ENCODE results near the gene CIDEB. TPM values are rescaled to one million over a fixed set of nuclear protein-coding genes. Genes with fewer than 3 reads are reported as not detected.

The CIDEB gene
- total RNA-seq, 1 experiment from 2014 or later = not detected

DNA sequence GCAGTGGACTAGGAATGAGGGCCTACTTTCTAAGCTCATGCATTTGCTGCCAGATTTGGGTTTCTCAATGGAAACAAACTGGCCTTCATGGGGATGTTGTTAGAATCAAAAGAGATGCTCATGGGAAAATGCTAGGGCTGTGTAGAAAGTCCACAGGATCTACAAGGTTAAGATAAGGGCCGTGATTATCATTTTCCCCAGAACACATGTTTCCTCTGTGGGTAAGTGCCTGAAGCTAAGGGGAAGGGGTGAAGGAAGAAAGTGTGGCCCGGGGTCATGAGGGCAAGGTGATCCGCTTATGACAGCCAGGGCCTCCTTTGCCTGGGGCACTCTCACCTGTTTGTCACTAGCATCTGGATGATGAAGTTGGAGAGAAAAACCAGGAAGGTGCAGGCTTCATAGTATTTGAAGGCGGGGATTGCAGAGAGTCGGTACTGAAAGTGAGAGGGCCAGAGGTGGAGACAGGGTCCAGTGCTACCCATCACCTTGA is 17.3 kb upstream of the CIDEB start:
- no CpG with 5 or more reads among the region's 5 CpGs for WGBS (ENCODE audit: extremely low coverage, insufficient read length, low lambda C conversion rate)
- no peaks in the 10 kb centered on the region for H3K9me3 ChIP-seq (ENCODE audit: control insufficient read depth, low read depth, low read length)
- no peak overlapping the region for H3K27ac Mint-ChIP-seq

More for the DNA sequence above, 17.3 kb upstream of the CIDEB start:
- no peak overlapping the region for H3K18ac ChIP-seq (ENCODE audit: insufficient read length, low read depth, low read length)
- H2AK5ac ChIP-seq (ENCODE audit: insufficient read length, low read length) = no peak overlapping the region
- H2BK15ac ChIP-seq (ENCODE audit: low read depth, low read length) = no peak overlapping the region
- H3K23me2 ChIP-seq (ENCODE audit: insufficient read length, low read depth, low read length, poor library complexity, severe bottlenecking) = no peaks in the 10 kb centered on the region
- no peak overlapping the region for H3K4me2 ChIP-seq (ENCODE audit: insufficient read depth, insufficient read length, low read length)
- H4K91ac ChIP-seq (ENCODE audit: insufficient read length, low read depth, low read length) = no peak overlapping the region
- H2BK12ac ChIP-seq (ENCODE audit: insufficient read length, low read depth, low read length) = no peak overlapping the region
- Mint-ChIP-seq H3K36me3 (ENCODE audit: insufficient read depth in 1 of 3, low read depth in 3 of 3) (no peaks in the 10 kb centered on the region), H3K9me3 (no peaks in the 10 kb centered on the region; a peak in 2 of 5 replicates), H3K27me3 (ENCODE audit: low read depth) (peaks cover 60% of the 10 kb centered on the region), H3K4me1 (no peaks in the 10 kb centered on the region), H3K4me3 (no peak overlapping the region)
- no peaks in the 10 kb centered on the region for H3K79me1 ChIP-seq (ENCODE audit: insufficient read depth, low read depth, low read length, poor library complexity, severe bottlenecking)
- no peak overlapping the region for H2BK120ac ChIP-seq (ENCODE audit: low read depth, low read length, poor library complexity, severe bottlenecking)
- H3T11ph ChIP-seq (ENCODE audit: low read length) = no peak overlapping the region
- no peaks in the 10 kb centered on the region for H3K4me1 ChIP-seq (ENCODE audit: insufficient read depth, low read length)
- DNase-seq = no peak
- H3K23ac ChIP-seq (ENCODE audit: insufficient read length, low read depth, low read length) = no peak overlapping the region
- no peak overlapping the region for H4K8ac ChIP-seq (replicated peaks; ENCODE audit: insufficient read length, low read depth, low read length)
- no peak overlapping the region for H2BK5ac ChIP-seq (ENCODE audit: insufficient read length, low read length)
- H3K27ac ChIP-seq (ENCODE audit: insufficient read length, low read depth, low read length) = no peak overlapping the region
- TF ChIP-seq, protein P1, sequence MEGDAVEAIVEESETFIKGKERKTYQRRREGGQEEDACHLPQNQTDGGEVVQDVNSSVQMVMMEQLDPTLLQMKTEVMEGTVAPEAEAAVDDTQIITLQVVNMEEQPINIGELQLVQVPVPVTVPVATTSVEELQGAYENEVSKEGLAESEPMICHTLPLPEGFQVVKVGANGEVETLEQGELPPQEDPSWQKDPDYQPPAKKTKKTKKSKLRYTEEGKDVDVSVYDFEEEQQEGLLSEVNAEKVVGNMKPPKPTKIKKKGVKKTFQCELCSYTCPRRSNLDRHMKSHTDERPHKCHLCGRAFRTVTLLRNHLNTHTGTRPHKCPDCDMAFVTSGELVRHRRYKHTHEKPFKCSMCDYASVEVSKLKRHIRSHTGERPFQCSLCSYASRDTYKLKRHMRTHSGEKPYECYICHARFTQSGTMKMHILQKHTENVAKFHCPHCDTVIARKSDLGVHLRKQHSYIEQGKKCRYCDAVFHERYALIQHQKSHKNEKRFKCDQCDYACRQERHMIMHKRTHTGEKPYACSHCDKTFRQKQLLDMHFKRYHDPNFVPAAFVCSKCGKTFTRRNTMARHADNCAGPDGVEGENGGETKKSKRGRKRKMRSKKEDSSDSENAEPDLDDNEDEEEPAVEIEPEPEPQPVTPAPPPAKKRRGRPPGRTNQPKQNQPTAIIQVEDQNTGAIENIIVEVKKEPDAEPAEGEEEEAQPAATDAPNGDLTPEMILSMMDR (conservative IDR thresholded peaks at IDR 0.05) = no peak
- H2AFZ ChIP-seq (ENCODE audit: low read length) = no peak overlapping the region
- no peak overlapping the region for H2BK20ac ChIP-seq (ENCODE audit: low read depth, low read length, poor library complexity, severe bottlenecking)
- H3K56ac ChIP-seq (ENCODE audit: insufficient read length, low read depth, low read length) = no peak overlapping the region
- no peak overlapping the region for H4K5ac ChIP-seq (ENCODE audit: insufficient read length, low read depth, low read length)
- no peak overlapping the region for H3K14ac ChIP-seq (ENCODE audit: insufficient read depth, low read length)
- no peak overlapping the region for H3K9ac ChIP-seq (ENCODE audit: extremely low read depth, insufficient read length, low read length)
- H3K27me3 ChIP-seq (ENCODE audit: insufficient read depth, low read length) = no peaks in the 10 kb centered on the region; the same call in 1 of the 2 replicates
- no peaks in the 10 kb centered on the region for H4K20me1 ChIP-seq (ENCODE audit: control insufficient read depth, insufficient read depth, insufficient read length)
- H3K4ac ChIP-seq (ENCODE audit: low read depth, low read length) = no peak overlapping the region
- no peaks in the 10 kb centered on the region for H3K79me2 ChIP-seq (ENCODE audit: insufficient read depth, low read length)
